SW480 (cell line): Measurements from ENCODE around the gene SCGB1A1.

ENCODE experiments used
- DNase-seq: peaks from one replicate; pipeline ENCODE4 v3.0.0-alpha.2; 2016; ENCODE audit warnings: low spot score

Gene SCGB1A1

GRCh38 chr11:62450543-62451240 lies 31.9 kb downstream of the SCGB1A1 start:
- DNase-seq: no peak

GRCh38 chr11:62451241-62451621 lies 32.4 kb downstream of the SCGB1A1 start:
- no peak for DNase-seq

DNA sequence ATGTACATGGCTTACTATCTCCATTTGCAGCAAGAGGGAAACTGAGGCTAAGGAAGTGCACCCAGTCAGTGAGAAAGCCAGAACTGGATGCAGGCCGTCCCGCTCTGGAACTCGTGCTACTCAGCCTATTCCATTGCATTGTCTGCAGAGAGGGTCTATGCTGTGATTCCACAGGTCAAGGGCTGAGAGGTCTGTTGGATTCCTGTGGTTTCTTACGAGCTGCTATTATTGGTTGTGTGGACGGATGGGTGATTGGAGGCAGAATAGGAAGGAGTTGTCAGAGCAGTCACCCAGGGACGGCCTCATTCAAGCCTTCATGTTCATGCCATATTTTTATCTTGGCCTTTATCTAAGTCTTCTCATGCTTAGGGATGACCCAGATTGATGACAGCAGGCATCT lies 33.4 kb downstream of the SCGB1A1 start:
- no peak for DNase-seq

DNA sequence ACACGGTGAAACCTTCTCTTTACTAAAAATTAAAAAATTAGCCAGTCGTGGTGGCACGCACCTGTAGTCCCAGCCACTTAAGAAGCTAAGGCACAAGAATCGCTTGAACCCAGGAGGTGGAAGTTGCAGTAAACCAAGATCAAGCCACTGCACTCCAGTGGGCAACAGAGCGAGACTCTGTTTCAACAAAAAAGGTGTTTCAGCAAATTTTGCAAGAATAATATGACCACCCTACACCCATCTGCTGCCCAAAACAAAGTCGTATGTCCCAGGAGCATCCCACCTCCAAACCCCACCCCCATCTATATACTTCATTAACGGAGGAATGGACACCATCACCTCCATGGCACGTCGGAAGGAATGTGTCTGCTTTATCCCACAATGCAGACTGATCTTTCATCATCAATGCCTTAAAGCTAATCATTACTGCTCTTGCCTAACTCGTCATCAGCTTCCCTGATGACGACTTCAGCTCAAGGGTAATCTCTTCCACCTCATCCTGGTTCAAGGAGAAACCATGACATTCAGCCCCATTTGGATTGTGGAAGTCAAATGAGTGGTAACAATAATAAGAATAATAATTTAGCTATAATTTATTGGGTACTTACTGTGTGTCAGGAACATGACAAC lies 34.1 kb downstream of the SCGB1A1 start:
- DNase-seq: no peak

DNA sequence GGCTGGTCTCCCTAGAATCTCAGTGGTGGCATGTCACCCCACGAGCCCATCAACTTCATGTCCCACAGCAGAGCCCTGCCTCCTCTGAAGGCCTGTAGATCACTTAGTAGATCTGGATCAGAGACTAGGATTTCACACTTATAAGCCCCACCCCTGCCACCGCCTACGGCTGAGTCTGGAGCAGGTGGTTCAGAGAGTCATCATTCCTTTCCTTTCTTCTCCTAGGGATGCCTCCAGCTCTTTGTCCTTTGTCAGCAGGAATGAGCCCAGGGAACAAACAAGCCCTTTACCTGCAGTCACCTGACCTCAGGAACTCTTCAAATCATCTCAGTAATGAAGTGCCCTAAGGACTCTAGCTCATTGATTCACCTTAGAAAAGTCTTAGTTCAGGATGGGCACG lies 37.8 kb downstream of the SCGB1A1 start:
- peak; percentile 59 for DNase-seq

DNA sequence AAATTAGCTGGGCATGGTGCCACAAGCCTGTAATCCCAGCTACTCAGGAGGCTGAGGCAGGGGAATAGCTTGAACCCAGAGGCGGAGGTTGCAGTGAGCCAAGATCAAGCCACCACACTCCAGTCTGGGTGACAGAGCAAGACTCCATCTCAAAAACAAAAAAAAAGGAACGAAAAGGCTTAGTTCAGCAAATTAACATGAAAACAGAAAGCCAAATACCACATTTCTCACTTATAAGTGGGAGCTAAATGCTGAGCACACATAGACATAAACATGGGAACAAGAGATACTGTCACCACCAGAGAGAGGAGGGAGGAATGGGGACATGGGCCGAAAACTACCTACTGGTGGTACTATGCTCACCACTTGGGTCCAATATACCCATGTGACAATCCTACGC lies 38.6 kb downstream of the SCGB1A1 start:
- no peak for DNase-seq

DNA sequence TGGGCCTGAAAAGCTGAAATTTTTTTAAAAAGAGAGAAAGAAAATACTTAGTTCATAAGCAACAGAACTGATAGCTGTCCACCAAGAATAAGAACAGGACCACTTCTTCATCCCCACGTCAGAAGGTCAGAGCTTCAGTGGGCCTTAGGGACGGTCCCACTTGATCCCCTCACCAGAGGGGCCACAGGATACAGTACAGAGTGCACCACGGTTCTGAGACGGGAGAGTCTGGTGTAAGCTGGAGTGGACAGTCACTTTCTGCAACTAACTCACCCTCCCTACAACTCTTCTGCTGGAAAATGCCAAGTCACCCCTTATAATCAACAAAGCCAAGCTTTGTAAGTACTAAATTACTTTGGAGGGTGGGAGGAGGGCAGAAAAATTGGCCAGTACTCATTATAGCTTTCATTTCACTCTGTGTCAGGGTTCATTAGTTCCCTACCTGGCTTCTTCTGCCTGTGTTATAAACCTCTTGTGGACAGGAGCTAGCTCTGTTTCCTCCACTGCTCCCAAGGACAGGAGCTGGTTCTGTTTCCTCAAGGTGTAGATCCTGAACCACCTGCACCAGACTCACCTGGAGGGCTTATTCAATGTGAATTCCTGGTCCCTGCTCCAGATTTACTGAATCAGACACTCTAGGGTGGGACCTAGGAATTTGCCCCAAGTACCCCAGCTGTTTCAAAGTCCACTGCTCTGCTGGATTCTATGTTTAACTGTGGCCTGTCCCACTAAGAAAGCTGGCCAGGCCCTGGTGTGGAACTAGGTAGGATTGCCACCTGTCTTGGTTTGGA lies 39.6 kb downstream of the SCGB1A1 start:
- DNase-seq: peak; percentile 35

DNA sequence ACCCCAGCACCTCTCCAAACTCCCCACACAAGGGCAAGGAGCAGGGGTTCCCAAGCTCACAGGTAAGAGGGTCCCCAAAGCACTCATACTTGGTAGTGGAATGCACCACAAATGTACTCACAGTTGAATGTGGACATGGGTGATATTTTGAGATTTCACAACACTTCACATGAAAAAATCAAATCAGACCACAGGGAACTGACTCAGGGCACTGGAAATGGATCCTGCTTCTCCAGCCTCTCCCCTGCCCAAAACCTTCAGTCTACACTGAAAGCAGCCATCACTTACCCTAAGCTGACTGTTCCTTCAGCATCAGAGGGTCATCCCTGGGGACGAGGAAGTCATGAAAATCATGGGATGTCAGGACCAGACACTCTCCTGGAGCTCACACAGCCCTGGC lies 40.2 kb downstream of the SCGB1A1 start:
- DNase-seq: no peak

GRCh38 chr11:62461740-62462507 lies 43.1 kb downstream of the SCGB1A1 start:
- DNase-seq: peak; percentile 68

DNA sequence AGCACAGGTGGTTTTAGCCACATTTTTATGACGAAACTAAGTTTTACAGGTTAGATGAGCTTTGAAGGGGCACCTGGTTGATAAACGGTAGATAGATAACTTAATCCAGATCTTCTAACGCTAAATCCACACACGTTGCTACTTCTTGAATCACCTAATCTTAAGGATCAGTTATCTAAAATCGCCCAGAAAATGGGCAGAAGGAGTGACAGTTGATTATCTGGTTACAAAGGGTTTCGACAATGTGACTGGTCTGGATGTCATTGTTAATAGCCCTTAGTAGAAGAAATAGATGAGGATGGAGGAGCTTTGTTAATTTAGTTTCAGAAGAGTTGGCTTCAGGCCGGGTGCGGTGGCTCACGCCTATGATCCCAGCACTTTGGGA lies 43.7 kb downstream of the SCGB1A1 start:
- DNase-seq: no peak

DNA sequence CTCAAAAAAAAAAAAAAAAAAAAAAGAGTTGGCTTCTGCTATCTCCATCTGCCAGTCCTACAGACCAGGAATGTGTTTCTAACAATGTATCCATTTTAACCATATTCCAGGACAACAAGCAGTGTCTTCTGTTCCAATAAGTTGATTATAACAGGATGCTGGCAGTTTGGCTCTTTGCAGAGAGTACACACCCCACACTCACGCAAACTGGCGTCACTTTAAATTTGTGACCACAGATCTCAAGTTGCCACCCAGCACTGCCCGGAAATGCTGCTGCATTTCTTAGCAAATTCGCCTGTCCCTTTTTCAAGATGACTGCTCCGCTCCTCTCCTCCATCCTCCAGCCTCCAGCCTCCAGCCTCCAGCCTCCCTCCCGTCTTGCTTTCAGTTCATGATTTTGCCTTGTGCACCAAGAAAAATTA lies 44.3 kb downstream of the SCGB1A1 start:
- no peak for DNase-seq

DNA sequence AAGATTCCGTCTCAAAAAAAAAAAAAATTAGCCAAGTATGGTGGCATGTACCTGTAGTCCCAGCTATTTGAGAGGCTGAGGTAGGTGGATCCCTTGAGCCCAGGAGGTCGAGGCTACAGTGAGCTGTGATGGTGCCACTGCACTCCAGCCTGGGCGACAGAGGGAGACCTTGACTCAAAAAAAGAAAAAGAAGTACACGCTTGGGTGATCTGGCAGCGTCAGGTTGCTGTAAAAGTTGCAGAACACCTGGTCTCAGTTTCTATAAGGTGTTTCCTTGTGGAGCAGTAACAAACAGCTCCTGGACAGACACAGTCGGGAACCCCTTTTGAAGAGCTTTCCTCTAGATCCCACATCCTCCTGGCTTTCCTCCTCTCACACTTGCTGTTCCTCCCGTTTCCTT lies 45.8 kb downstream of the SCGB1A1 start:
- no peak for DNase-seq

DNA sequence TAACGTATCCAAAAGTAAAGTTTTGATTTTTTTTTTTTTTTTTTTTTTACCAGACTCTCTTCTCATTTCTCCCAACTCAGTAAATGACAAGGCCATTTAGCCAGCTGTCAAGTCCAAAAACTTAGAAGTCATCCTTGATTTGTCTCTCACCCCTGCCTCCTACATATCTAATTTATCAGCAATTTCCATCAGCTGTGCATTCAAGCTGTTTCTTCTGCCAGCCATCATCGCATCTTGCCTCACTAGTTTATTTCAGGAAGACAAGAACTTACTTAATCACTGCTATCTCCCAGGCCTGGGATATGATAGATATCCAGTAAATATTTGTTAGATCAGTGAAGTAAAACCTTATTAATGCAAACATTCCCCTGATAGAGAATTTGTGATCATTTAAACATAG lies 47.6 kb downstream of the SCGB1A1 start:
- DNase-seq: no peak

- DNase-seq: no peak
These were observed 49.7 kb downstream of the SCGB1A1 start for GRCh38 chr11:62468577-62468976.

GRCh38 chr11:62471603-62472002 lies 52.8 kb downstream of the SCGB1A1 start:
- DNase-seq: no peak

- peak; percentile 73 for DNase-seq
These were observed 53.4 kb downstream of the SCGB1A1 start for GRCh38 chr11:62472063-62472884.
